ENCODE results near the gene ORC6. TPM values are rescaled to one million over a fixed set of nuclear protein-coding genes. Genes with fewer than 3 reads are reported as not detected.

The ORC6 gene
- total RNA-seq, 4 donors from 2014 or later: 1.9 to 9.1 (median 5.1) TPM

DNA sequence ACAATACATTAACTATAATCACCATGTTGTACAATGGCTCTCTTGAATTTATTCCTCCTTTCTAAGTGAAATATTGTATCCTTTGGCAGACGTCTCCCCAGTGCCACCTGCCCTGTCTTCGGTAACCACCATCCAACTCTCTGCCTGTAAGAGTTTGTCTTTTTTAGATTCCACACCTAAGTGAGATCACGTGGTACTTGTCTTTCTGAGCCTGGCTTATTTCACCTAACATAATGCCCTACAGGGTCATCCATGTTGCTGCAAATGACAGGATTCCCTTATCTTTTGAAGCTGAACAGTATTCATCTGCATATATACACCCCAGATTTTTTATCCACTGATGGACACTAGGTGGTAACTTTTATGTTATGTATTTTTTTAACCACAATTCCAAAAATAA is 24.2 kb downstream of the ORC6 start:
- Histone ChIP-seq H3K4me1 (no peaks in the 10 kb centered on the region), H3K9me3 (no peaks in the 10 kb centered on the region), H3K27me3 (no peaks in the 10 kb centered on the region), H3K4me3 (no peak overlapping the region), H3K27ac (no peak overlapping the region), H3K36me3 (no peaks in the 10 kb centered on the region)
- no peak for DNase-seq
- TF ChIP-seq POLR2A (IDR thresholded peaks at IDR 0.05) (no peak), CTCF (IDR thresholded peaks at IDR 0.05) (no peak)

GRCh38 chr16:46714797-46715591 is 25.5 kb downstream of the ORC6 start:
- Histone ChIP-seq H3K4me3 (no peak overlapping the region), H3K9me3 (no peaks in the 10 kb centered on the region), H3K4me1 (no peaks in the 10 kb centered on the region), H3K27ac (no peak overlapping the region), H3K36me3 (no peaks in the 10 kb centered on the region), H3K27me3 (no peaks in the 10 kb centered on the region)
- TF ChIP-seq CTCF (IDR thresholded peaks at IDR 0.05): no peak
- TF ChIP-seq POLR2A (IDR thresholded peaks at IDR 0.05): no peak
- DNase-seq: no peak

DNA sequence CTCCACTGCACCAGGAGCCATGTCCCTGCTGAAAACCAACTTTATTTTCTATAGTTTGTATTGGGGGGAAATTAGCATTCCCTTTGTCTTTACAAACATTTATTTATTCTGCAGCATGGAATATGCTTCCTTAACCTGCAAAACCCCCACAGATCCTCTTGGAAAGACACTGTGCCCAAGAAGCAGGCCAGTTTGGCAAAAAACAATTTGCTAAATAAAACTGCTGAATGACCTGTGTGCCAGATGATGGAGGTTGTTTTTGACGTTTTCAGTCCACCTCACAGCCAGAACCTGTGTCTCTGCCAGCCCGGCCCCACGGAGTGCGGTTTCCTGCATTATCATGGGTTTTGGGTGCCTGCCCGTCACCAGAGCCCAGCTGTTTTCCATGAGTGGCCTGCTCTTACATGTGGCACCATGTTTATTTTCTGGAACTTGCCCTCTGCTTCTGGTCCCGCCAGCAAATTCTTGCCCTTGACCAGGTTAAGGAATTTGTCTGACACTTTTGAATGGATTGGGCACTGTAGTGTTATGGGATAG is 26.4 kb downstream of the ORC6 start:
- Histone ChIP-seq H3K9me3 (no peaks in the 10 kb centered on the region), H3K27me3 (no peaks in the 10 kb centered on the region), H3K36me3 (no peaks in the 10 kb centered on the region), H3K4me3 (no peak overlapping the region), H3K4me1 (no peaks in the 10 kb centered on the region), H3K27ac (no peak overlapping the region)
- DNase-seq: no peak
- TF ChIP-seq CTCF (IDR thresholded peaks at IDR 0.05): no peak
- no peak for TF ChIP-seq POLR2A (IDR thresholded peaks at IDR 0.05)

- no peak for DNase-seq
- no peaks in the 10 kb centered on the region for H3K4me1 ChIP-seq
- H3K4me3 ChIP-seq: no peak overlapping the region
- TF ChIP-seq CTCF (IDR thresholded peaks at IDR 0.05) (no peak), POLR2A (IDR thresholded peaks at IDR 0.05) (no peak)
- no peaks in the 10 kb centered on the region for H3K36me3 ChIP-seq
- H3K27me3 ChIP-seq: no peaks in the 10 kb centered on the region
- H3K27ac ChIP-seq: no peak overlapping the region
- no peaks in the 10 kb centered on the region for H3K9me3 ChIP-seq
These were observed 28.2 kb downstream of the ORC6 start for GRCh38 chr16:46717692-46718091.

DNA sequence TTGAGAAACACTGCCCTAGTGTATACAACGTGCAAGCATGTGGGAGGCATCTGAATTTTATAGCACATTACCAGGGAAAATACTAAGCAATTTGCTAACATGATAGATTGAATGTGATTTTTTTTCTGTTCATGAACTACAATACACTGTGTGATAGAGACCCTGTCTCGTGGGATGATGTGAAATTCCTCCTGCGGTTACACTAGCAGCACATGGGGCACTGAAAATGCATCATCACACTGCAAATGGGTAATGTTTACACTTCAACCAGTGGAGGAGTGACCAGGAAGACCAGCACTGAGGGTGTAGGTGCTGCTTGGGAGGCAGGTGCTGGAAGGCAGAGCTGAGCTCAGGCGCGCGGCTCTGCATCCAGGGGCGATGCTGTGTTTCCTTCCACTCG is 28.8 kb downstream of the ORC6 start:
- Histone ChIP-seq H3K27me3 (no peaks in the 10 kb centered on the region), H3K4me3 (no peak overlapping the region), H3K9me3 (no peaks in the 10 kb centered on the region), H3K27ac (no peak overlapping the region), H3K4me1 (no peaks in the 10 kb centered on the region), H3K36me3 (no peaks in the 10 kb centered on the region)
- TF ChIP-seq CTCF (IDR thresholded peaks at IDR 0.05) (no peak), POLR2A (IDR thresholded peaks at IDR 0.05) (no peak)
- no peak for DNase-seq
